PFSK-1 (cell line): ENCODE measurements around the gene CELSR1.

ENCODE experiments used
- FOXP2 ChIP-seq: optimal IDR thresholded peaks from 2 replicates; pipeline ENCODE3; 2011; ENCODE audit warnings: borderline replicate concordance, control low read depth, inconsistent platforms; ENCODE audit not compliant: insufficient read depth; ENCODE audit errors: extremely low read length, extremely low read depth
- POLR2AphosphoS5 ChIP-seq: IDR thresholded peaks from 2 replicates; pipeline ENCODE4 v1.6.1; 2012; ENCODE audit warnings: low read depth, mild to moderate bottlenecking, control low read depth, low read length, moderate library complexity
- SIN3A ChIP-seq: IDR thresholded peaks from 2 replicates; pipeline ENCODE4 v1.6.1; 2012; ENCODE audit warnings: mild to moderate bottlenecking, low read length, moderate library complexity, borderline replicate concordance; ENCODE audit not compliant: insufficient read depth
- TF ChIP-seq, protein P1 (sequence below), 2 experiments: IDR thresholded peaks; 2 replicates each; pipeline versions ENCODE4 v1.6.1 to v1.8.0; 2011 to 2012; ENCODE audit warnings: low read depth in 2 of 2, low read length in 2 of 2, control low read depth in 1 of 2, inconsistent platforms in 1 of 2, mild to moderate bottlenecking in 1 of 2, moderate library complexity in 1 of 2; ENCODE audit not compliant: insufficient read depth in 1 of 2

DNA sequence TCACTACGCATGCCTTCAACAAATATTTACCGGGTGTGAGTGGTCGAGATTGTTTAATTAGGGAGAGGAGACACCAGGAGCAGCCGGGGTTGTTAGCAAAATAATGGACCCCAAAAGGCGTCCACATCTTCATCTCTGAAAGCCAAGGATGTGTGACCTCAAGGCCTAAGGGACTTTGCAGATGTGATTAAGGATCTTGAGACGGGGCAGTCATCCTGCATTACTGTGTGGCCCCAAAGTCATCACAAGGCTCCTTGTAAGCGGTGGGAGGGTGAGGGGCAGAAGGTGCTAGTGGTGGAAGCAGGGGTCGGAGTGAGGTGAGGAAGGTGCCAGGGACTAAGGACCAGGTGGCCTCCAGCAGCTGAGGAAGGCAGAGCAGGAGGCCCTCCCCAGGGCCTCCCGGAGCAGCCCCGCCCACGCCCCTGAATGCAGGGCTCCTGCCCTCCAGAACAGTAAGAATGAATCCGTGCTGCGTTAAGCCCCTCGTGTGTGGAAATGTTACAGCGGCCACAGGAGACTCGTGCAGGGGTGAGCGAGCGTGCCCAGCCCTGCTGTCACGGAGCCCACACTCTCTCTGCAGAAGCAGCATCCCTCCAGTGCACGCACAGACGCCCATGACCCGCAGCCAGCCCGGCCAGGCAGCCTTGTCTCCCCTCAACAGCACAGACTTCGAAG, 83.5 kb downstream of the CELSR1 start:
- TF ChIP-seq POLR2AphosphoS5 (no peak), FOXP2 (no peak), SIN3A (no peak)
- TF ChIP-seq, protein P1, sequence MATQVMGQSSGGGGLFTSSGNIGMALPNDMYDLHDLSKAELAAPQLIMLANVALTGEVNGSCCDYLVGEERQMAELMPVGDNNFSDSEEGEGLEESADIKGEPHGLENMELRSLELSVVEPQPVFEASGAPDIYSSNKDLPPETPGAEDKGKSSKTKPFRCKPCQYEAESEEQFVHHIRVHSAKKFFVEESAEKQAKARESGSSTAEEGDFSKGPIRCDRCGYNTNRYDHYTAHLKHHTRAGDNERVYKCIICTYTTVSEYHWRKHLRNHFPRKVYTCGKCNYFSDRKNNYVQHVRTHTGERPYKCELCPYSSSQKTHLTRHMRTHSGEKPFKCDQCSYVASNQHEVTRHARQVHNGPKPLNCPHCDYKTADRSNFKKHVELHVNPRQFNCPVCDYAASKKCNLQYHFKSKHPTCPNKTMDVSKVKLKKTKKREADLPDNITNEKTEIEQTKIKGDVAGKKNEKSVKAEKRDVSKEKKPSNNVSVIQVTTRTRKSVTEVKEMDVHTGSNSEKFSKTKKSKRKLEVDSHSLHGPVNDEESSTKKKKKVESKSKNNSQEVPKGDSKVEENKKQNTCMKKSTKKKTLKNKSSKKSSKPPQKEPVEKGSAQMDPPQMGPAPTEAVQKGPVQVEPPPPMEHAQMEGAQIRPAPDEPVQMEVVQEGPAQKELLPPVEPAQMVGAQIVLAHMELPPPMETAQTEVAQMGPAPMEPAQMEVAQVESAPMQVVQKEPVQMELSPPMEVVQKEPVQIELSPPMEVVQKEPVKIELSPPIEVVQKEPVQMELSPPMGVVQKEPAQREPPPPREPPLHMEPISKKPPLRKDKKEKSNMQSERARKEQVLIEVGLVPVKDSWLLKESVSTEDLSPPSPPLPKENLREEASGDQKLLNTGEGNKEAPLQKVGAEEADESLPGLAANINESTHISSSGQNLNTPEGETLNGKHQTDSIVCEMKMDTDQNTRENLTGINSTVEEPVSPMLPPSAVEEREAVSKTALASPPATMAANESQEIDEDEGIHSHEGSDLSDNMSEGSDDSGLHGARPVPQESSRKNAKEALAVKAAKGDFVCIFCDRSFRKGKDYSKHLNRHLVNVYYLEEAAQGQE (IDR thresholded peaks at IDR 0.05; ENCODE audit: insufficient read depth in 1 of 2, low read depth in 2 of 2, low read length in 2 of 2): no peak
